Activated naive CD8-positive, alpha-beta T cell treated with anti-CD3 and anti-CD28 coated beads, Interleukin-2, amount 50 U/mL, for 24 hours (primary cell): ENCODE results near the gene OR2A1.
"Not testable (repeated sequence)": the region's sequence is repeated elsewhere in the genome, so short reads cannot be mapped to it uniquely, and the experiment has no call there.

Source experiments
- ATAC-seq: fragments of 150-1000 bp; cut with Tn5 transposase; one replicate; pipeline ENCODE4 v1.10.0; 2021
- DNase-seq: peaks from one replicate; pipeline ENCODE4 v3.0.0; 2021
- H3K27ac Mint-ChIP-seq: one replicate; pipeline ENCODE4 v1.8.0; 2021; ENCODE audit warnings: mild to moderate bottlenecking, mixed read lengths
- H3K27me3 Mint-ChIP-seq: one replicate; pipeline ENCODE4 v1.8.0; 2021; ENCODE audit warnings: mixed read lengths
- H3K36me3 Mint-ChIP-seq: one replicate; pipeline ENCODE4 v1.8.0; 2021; ENCODE audit warnings: low read depth, mixed read lengths
- H3K4me1 Mint-ChIP-seq: one replicate; pipeline ENCODE4 v1.8.0; 2021; ENCODE audit warnings: mixed read lengths
- H3K4me3 Mint-ChIP-seq: one replicate; pipeline ENCODE4 v1.8.0; 2021; ENCODE audit warnings: mild to moderate bottlenecking, moderate library complexity, mixed read lengths
- H3K9me3 Mint-ChIP-seq: one replicate; pipeline ENCODE4 v1.8.0; 2021; ENCODE audit warnings: mixed read lengths

The OR2A1 gene

GRCh38 chr7:144305156-144305555, 7.1 kb upstream of the OR2A1 start:
- H3K9me3 Mint-ChIP-seq, H3K4me1 Mint-ChIP-seq, DNase-seq, H3K36me3 Mint-ChIP-seq, H3K27ac Mint-ChIP-seq, H3K27me3 Mint-ChIP-seq, H3K4me3 Mint-ChIP-seq, ATAC-seq: not testable (repeated sequence)

GRCh38 chr7:144309702-144310101, 2.5 kb upstream of the OR2A1 start:
- H3K4me1 Mint-ChIP-seq, H3K27ac Mint-ChIP-seq, H3K4me3 Mint-ChIP-seq, ATAC-seq, DNase-seq, H3K36me3 Mint-ChIP-seq, H3K27me3 Mint-ChIP-seq, H3K9me3 Mint-ChIP-seq: not testable (repeated sequence)

- not testable (repeated sequence) for H3K4me1 Mint-ChIP-seq, H3K36me3 Mint-ChIP-seq, H3K4me3 Mint-ChIP-seq, H3K9me3 Mint-ChIP-seq, H3K27me3 Mint-ChIP-seq, H3K27ac Mint-ChIP-seq, DNase-seq, ATAC-seq
These were observed 1.0 kb upstream of the OR2A1 start for GRCh38 chr7:144311218-144311617.

- not testable (repeated sequence) for H3K36me3 Mint-ChIP-seq, H3K4me3 Mint-ChIP-seq, DNase-seq, H3K27me3 Mint-ChIP-seq, ATAC-seq, H3K9me3 Mint-ChIP-seq, H3K4me1 Mint-ChIP-seq, H3K27ac Mint-ChIP-seq
These were observed 5.3 kb downstream of the OR2A1 start for GRCh38 chr7:144317537-144317936.

- H3K27ac Mint-ChIP-seq, DNase-seq: not testable (repeated sequence)
These were observed 7.3 kb downstream of the OR2A1 start for GRCh38 chr7:144319547-144319946.

GRCh38 chr7:144321677-144322206, 9.5 kb downstream of the OR2A1 start:
- H3K4me1 Mint-ChIP-seq, DNase-seq: not testable (repeated sequence)

More at GRCh38 chr7:144319547-144319946, 7.3 kb downstream of the OR2A1 start:
- not testable (repeated sequence) for H3K36me3 Mint-ChIP-seq, H3K4me1 Mint-ChIP-seq, ATAC-seq, H3K9me3 Mint-ChIP-seq, H3K27me3 Mint-ChIP-seq, H3K4me3 Mint-ChIP-seq

GRCh38 chr7:144323359-144323758, 11.1 kb downstream of the OR2A1 start:
- DNase-seq, ATAC-seq, H3K27me3 Mint-ChIP-seq, H3K9me3 Mint-ChIP-seq, H3K36me3 Mint-ChIP-seq, H3K4me1 Mint-ChIP-seq, H3K27ac Mint-ChIP-seq, H3K4me3 Mint-ChIP-seq: not testable (repeated sequence)

More at GRCh38 chr7:144321677-144322206, 9.5 kb downstream of the OR2A1 start:
- ATAC-seq, H3K4me3 Mint-ChIP-seq, H3K27me3 Mint-ChIP-seq, H3K9me3 Mint-ChIP-seq, H3K27ac Mint-ChIP-seq, H3K36me3 Mint-ChIP-seq: not testable (repeated sequence)

GRCh38 chr7:144325868-144326267, 13.6 kb downstream of the OR2A1 start:
- ATAC-seq, H3K36me3 Mint-ChIP-seq, H3K9me3 Mint-ChIP-seq: not testable (repeated sequence)

GRCh38 chr7:144330044-144330443, 17.8 kb downstream of the OR2A1 start:
- not testable (repeated sequence) for H3K27ac Mint-ChIP-seq, ATAC-seq, H3K9me3 Mint-ChIP-seq, DNase-seq, H3K27me3 Mint-ChIP-seq, H3K4me3 Mint-ChIP-seq, H3K36me3 Mint-ChIP-seq, H3K4me1 Mint-ChIP-seq

More at GRCh38 chr7:144325868-144326267, 13.6 kb downstream of the OR2A1 start:
- not testable (repeated sequence) for H3K4me3 Mint-ChIP-seq, H3K27me3 Mint-ChIP-seq, DNase-seq, H3K4me1 Mint-ChIP-seq, H3K27ac Mint-ChIP-seq

- H3K9me3 Mint-ChIP-seq, H3K4me1 Mint-ChIP-seq, H3K27ac Mint-ChIP-seq, H3K27me3 Mint-ChIP-seq, H3K4me3 Mint-ChIP-seq, H3K36me3 Mint-ChIP-seq, DNase-seq: not testable (repeated sequence)
- peak; percentile 36 for ATAC-seq
These were observed 19.2 kb downstream of the OR2A1 start for GRCh38 chr7:144331221-144331995.

- ATAC-seq, H3K36me3 Mint-ChIP-seq, H3K27ac Mint-ChIP-seq, DNase-seq, H3K4me3 Mint-ChIP-seq, H3K27me3 Mint-ChIP-seq, H3K9me3 Mint-ChIP-seq, H3K4me1 Mint-ChIP-seq: not testable (repeated sequence)
These were observed 19.7 kb downstream of the OR2A1 start for GRCh38 chr7:144331996-144332288.

GRCh38 chr7:144348625-144349024, 36.4 kb downstream of the OR2A1 start:
- not testable (repeated sequence) for H3K27ac Mint-ChIP-seq, H3K27me3 Mint-ChIP-seq, H3K4me1 Mint-ChIP-seq, H3K9me3 Mint-ChIP-seq, H3K4me3 Mint-ChIP-seq, H3K36me3 Mint-ChIP-seq, DNase-seq
- peak; percentile 21 for ATAC-seq

GRCh38 chr7:144351667-144352066, 39.4 kb downstream of the OR2A1 start:
- not testable (repeated sequence) for H3K4me1 Mint-ChIP-seq, ATAC-seq, H3K36me3 Mint-ChIP-seq, H3K27ac Mint-ChIP-seq, DNase-seq, H3K27me3 Mint-ChIP-seq, H3K4me3 Mint-ChIP-seq, H3K9me3 Mint-ChIP-seq

- DNase-seq, H3K27me3 Mint-ChIP-seq, H3K36me3 Mint-ChIP-seq, H3K9me3 Mint-ChIP-seq, H3K4me1 Mint-ChIP-seq: not testable (repeated sequence)
- peak within 1 kb of the TSS; percentile 80 for H3K4me3 Mint-ChIP-seq
- peak; percentile 80 for ATAC-seq
- H3K27ac Mint-ChIP-seq, result peak within 1 kb of the TSS; percentile 64
These were observed 43.1 kb downstream of the OR2A1 start, which contains the start of gene ARHGEF5 for GRCh38 chr7:144355176-144355822. Gene ARHGEF5 (plus strand): TSS chr7:144355402. CDS start chr7:144362670, 7,268 bp downstream.

GRCh38 chr7:144356185-144356584, 44.0 kb downstream of the OR2A1 start:
- not testable (repeated sequence) for DNase-seq, ATAC-seq

More at GRCh38 chr7:144356185-144356584, 44.0 kb downstream of the OR2A1 start:
- H3K27me3 Mint-ChIP-seq, H3K4me3 Mint-ChIP-seq, H3K9me3 Mint-ChIP-seq, H3K4me1 Mint-ChIP-seq, H3K27ac Mint-ChIP-seq, H3K36me3 Mint-ChIP-seq: not testable (repeated sequence)
